ENCODE results near the gene NEDD4.
"Not testable (repeated sequence)": the region's sequence is repeated elsewhere in the genome, so short reads cannot be mapped to it uniquely, and the experiment has no call there.

NEDD4 gene

GRCh38 chr15:55993111-55993803 is at the start of gene NEDD4:
Gene NEDD4, minus strand, starts transcription at chr15:55993612. Its CDS starts 57 bp downstream, at chr15:55993555.
- DNase-seq, result peak; percentile 85

GRCh38 chr15:56042498-56042897 is 49.1 kb upstream of the NEDD4 start:
- DNase-seq, result no peak

DNA sequence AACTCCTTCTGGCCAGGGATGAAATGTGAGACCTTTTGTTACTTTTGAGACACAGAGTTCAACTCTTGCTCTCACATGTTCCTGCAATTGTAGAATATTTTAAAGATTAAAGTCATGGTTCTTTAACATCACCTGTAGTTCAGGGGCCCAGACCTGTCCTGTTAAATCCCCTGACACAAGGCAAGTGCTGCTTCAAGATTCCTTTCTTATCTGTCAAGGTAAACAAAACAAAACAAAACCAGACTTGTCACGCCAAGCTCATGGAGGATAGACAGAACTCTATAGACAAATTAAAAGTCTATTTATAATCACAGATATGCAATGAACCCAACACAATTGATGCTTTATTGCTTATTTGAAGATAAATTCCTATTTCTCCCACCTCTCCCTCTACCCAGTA is 48.6 kb upstream of the NEDD4 start:
- DNase-seq, result no peak

DNA sequence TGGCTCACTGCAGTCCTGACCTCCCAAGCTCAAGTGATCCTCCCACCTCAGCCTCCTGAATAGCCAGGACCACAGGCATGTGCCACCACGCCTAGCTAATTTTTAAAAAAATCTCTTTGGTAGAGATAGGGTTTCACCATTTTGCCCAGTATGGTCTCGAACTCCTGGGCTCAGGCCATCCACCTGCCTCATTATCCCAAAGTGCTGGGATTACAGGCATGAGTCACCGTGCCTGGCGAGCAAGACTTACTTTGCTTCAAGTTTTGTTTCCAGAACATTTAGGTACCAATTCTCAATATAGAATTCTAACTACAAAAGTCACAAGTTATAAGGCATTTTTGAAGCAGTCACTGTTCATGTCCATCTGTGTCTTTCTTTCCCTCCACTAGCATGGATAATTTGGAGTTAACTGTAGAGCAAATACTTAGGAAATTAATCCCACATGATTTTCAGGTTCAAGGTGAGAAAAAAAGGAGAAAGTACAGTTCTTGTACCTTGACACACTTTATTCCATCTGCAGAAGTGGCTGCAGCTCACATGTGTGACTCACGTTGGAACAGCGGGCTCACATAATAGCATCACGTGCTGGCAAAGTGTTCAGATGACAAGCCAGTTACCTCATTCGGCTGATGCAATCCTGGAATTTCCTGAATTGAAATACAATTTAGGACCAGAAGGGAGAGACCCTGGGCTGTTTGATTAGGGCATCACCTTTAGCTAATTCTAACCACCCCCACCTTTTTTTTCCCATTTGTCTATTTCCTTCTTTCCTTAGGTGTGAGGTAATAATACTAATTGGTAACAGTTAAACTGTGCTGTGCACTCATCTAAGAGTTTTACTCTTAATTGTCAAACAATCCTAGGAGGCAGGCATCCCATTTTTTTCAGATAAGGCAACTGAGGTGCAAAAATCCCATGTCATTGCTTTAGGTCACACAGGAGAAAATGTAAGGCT is 46.9 kb upstream of the NEDD4 start:
- DNase-seq, result no peak

- no peak for DNase-seq
These were observed 45.3 kb upstream of the NEDD4 start for GRCh38 chr15:56038707-56039106.

DNA sequence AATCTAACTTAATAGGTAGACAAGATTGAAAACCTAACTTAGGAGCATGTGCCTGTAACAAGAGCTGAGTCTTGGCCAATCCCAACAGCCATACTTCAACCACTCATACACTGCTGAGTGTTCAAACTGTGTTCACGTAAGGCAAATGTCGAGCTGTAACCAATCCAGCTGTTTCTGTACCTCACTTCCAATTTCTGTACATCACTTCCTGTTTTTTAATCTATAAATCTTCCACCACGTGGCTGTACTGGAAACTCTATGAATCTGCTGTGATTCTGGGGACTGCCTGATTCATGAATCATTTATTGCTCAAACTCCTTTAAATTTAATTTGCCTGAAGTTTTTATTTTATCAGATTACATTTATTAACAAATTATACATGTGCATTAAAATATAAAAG is 44.6 kb upstream of the NEDD4 start:
- DNase-seq, result no peak

DNA sequence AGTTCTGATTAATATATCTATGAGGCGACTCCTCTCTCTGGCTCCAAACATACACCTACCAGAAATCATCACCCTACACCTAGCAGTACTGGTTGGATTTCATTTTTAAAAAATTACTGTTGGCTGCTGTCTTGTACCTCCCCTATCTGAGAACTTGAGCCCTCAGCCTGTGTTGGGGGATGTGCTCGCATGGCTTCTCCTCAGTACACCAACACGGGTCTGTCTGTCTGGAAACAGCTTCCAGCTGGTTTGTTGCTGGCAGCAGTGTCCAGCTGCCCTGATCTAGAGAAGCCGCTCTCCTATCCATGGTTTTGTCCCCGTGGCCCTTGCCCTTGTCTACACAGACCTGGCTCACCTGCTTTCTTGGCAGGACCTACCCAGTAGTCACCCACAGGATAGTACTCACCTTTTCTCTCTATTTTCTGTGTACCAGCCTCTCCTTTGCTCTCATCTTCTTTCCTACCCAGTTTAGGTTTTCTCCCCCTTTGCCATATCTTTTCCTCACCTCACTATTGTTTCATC is 43.2 kb upstream of the NEDD4 start:
- DNase-seq, result no peak

GRCh38 chr15:56035166-56035565 is 41.8 kb upstream of the NEDD4 start:
- DNase-seq, result no peak

DNA sequence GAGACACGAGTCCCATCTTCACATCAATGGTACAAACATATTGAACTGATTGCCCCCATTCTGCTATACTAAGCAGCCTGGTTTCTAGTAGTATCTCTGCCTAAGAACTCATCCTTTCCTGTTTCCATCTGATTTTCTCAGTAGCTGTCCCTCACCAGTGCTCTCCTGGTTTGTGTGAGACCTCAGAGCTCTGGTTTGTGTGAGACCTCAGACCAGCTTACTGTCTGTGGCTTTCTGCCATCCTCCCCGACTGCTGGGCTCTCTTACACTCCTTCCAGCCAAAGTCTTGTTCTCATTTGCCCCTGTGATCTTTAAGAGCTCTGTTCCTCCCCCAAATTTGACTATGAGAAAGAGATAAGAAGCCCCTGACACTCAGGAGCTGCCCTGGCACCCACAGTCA is 41.1 kb upstream of the NEDD4 start:
- DNase-seq, result no peak

- DNase-seq, result no peak
These were observed 39.0 kb upstream of the NEDD4 start for GRCh38 chr15:56032373-56032772.

GRCh38 chr15:56031836-56032235 is 38.4 kb upstream of the NEDD4 start:
- no peak for DNase-seq

GRCh38 chr15:56031402-56031801 is 38.0 kb upstream of the NEDD4 start:
- no peak for DNase-seq

DNA sequence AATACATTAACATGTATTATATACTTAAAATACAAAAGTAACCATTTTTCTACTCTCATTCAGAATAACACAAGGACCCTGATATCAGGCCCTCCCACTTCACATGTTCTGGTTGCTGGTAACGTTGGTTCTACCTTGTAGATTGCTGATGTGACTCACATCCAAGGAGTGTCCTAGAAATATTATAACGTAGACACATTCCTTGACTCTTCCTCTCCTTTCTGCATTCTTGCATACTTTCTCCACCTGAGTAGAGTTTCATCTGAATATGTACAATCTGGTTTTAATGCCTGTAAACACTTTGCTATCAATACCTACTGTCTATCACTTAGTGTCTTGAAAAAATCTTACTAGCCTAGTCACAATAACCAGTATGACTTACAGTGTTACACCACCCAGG is 35.0 kb upstream of the NEDD4 start:
- DNase-seq, result no peak

GRCh38 chr15:56023160-56023559 is 29.7 kb upstream of the NEDD4 start:
- not testable (repeated sequence) for DNase-seq

DNA sequence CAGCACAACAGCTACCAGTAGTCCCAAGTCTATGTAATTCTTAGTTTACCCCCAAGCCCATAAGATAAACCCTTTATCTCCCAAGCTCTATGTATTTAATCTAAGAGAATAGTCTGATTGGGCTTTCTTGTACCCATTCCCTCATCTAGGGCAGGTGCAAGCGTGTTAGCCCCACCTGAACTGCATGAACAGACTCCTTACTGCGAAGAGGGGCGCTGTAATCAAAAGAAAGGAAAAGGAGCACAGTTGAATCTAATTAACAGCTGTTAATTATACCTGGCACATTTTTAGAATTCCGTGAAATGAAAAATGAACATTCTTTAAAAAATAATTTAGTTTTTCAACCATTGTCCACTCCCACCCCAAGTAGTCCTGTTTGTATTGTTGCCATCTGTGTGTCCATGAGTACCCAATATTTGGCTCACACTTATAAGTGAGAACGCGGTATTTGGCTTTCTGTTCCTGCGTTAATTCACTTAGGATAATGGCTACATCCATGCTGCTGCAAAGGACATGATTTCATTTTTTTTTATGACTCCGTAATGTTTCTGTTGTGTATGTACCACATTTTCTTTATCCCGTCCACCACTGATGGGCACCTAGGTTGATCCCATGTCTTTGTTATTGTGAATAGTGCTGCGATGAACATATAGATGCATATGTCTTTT is 26.5 kb upstream of the NEDD4 start:
- no peak for DNase-seq

GRCh38 chr15:56019060-56019793 is 25.8 kb upstream of the NEDD4 start:
- no peak for DNase-seq

DNA sequence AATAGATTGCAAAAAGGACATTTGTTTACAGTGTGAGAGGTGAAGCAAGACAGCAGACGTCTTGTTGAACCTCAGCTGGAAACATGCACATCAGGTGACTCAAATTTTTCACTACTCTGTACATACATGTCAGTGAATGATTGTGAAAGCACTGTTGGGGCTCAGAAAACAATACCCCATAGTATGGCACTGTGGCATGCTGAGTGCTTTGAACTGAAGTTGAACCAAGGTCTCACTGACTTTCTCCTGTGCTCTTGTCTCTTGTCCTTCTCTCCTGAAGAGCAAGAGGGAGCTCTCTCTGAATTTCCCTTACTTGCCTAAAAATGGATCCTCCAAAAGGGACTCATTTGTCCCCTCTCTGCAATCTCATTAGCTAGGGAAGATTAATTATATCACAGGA is 24.5 kb upstream of the NEDD4 start:
- DNase-seq, result no peak

- DNase-seq, result no peak
These were observed 24.1 kb upstream of the NEDD4 start for GRCh38 chr15:56017511-56017910.

DNA sequence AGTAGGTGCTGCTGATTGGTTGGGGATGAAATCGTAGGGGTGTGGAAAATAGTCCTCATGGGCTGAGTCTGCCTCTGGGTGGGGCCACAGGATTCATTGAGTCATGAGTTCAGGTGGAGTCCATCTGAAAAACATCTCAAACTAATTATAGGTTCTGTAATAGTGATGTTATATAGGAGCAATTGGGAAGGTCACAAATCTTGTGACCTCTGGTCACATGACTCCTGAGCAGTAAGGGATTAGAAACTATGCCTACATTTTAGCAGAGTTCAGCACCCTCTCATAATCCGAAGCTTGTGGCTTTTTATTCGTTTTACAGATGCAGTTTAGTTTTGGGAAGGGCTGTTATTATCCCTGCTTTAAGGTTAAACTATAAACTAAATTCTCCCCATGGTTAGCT is 22.9 kb upstream of the NEDD4 start:
- no peak for DNase-seq

DNA sequence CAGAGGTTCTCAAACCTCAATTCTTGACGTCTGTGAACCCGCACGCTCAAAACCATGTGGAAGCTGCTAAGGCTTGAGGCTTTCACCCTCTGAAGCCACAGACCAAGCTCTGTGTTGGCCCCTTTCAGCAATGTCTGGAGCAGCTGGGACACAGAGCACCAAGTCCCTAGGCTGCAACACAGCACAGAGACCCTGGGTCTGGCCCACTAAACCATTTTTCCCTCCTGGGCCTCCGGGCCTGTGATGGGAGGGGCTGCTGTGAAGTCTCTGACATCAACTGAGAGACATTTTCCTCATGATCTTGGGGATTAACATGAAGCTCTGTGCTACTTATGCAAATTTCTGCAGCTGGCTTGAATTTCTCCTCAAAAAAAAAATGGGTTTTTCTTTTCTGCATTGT is 21.3 kb upstream of the NEDD4 start:
- no peak for DNase-seq

GRCh38 chr15:56007053-56007452 is 13.6 kb upstream of the NEDD4 start:
- not testable (repeated sequence) for DNase-seq

DNA sequence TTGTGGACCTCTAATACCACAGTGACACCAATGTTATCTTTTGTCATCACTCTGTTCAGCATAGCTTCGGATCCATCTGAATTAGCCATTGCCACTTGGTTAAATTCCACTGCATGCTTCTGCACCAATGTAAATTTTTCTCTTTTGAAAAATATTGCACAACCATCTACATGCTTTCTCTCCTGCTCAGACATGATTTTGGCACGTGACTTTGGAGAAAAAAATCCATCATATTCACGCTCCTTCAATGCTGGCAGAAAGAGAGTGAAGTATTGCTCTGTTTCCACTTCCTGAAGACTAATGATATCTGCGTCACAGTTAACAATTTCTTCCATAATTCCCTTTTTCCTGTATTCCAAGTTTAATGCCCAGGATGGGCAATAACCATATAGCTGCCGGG is 13.0 kb upstream of the NEDD4 start:
- not testable (repeated sequence) for DNase-seq

DNA sequence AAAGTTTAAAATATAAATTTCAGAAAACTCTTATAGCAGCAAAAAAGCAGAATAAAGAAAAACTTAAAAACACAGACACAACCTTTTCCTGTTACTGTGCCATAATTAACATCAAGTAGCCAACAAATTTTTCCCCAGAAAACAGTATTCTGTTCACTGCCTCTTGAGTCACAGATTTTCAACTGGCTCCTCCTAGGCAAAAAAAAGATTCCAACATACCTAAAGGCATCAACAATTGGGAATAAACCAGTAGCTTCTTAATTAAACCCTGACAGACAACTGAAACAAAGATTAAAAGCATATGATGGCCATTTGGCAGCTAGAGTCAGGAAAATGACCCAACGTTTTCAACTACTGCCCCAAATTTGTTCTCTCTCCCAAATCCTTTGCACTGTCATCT is 10.9 kb upstream of the NEDD4 start:
- DNase-seq, result not testable (repeated sequence)

Measured in bone marrow (tissue), 2 donors.